ENCODE results near the gene SLC44A2.
A peak's percentile ranks its signal among the peaks of the same experiment; 100 is the strongest.

Gene SLC44A2

GRCh38 chr19:10625003-10625761 lies at the start of gene SLC44A2:
TSS of gene SLC44A2 (plus strand) at chr19:10625553. CDS start at chr19:10625634, 81 bp downstream.
- no peak for TF ChIP-seq CTCF (IDR thresholded peaks at IDR 0.05; ENCODE audit: extremely low read depth, missing control alignments)
- DNase-seq (ENCODE audit: low spot score), result peak; percentile 25

GRCh38 chr19:10577951-10578350 lies 47.4 kb upstream of the SLC44A2 start:
- no peak for DNase-seq (ENCODE audit: low spot score)
- TF ChIP-seq CTCF (IDR thresholded peaks at IDR 0.05; ENCODE audit: extremely low read depth, missing control alignments), result no peak

- DNase-seq (ENCODE audit: low spot score), result peak; percentile 80
- peak; percentile 99 for TF ChIP-seq CTCF (IDR thresholded peaks at IDR 0.05; ENCODE audit: extremely low read depth, missing control alignments)
Observed at GRCh38 chr19:10580979-10581631, 44.2 kb upstream of the SLC44A2 start.

GRCh38 chr19:10582091-10582490 lies 43.3 kb upstream of the SLC44A2 start:
- DNase-seq (ENCODE audit: low spot score), result no peak
- TF ChIP-seq CTCF (IDR thresholded peaks at IDR 0.05; ENCODE audit: extremely low read depth, missing control alignments), result no peak

- TF ChIP-seq CTCF (IDR thresholded peaks at IDR 0.05; ENCODE audit: extremely low read depth, missing control alignments), result no peak
- DNase-seq (ENCODE audit: low spot score), result no peak
Observed at GRCh38 chr19:10583036-10583776, 42.1 kb upstream of the SLC44A2 start.

GRCh38 chr19:10586396-10586795 lies 39.0 kb upstream of the SLC44A2 start:
- DNase-seq (ENCODE audit: low spot score), result no peak
- TF ChIP-seq CTCF (IDR thresholded peaks at IDR 0.05; ENCODE audit: extremely low read depth, missing control alignments), result no peak
